HEK293 (cell line): ENCODE data around the gene OR52E2.

ENCODE experiments used
- CTCF ChIA-PET: fragments of 350-600 bp; formaldehyde crosslinking; extraction: SDS; loops from one replicate; lab custom pipeline; 2021; ENCODE audit warnings: antibody characterized with exemption; lab: Yijun Ruan, JAX
- POLR2A ChIA-PET: fragments of 300-600 bp; formaldehyde crosslinking; extraction: SDS; loops from one replicate; lab custom pipeline; 2020; ENCODE audit warnings: antibody characterized with exemption, inconsistent platforms; lab: Yijun Ruan, JAX
- H3K27ac ChIP-seq: fragments of 200-500 bp; sonication (Bioruptor generic); 2 replicates; pipeline ENCODE4 v1.5.1; 2014; ENCODE audit warnings: low read depth, low read length, control low read depth, inconsistent platforms; ENCODE audit errors: extremely low read depth
- H3K36me3 ChIP-seq, 2 experiments: fragments of 200-500 bp in 1 of 2; sonication (Bioruptor generic) in 1 of 2; 1 replicate in 1 of 2; 2 replicates in 1 of 2; pipeline ENCODE4 v1.5.1; 2014 to 2017; ENCODE audit warnings: inconsistent platforms in 2 of 2, low read length in 2 of 2; ENCODE audit not compliant: control insufficient read depth in 2 of 2, insufficient read depth in 1 of 2
- H3K4me1 ChIP-seq: fragments of 200-500 bp; sonication (Bioruptor generic); 2 replicates; pipeline ENCODE4 v1.5.1; 2014; ENCODE audit warnings: mild to moderate bottlenecking, low read length, inconsistent platforms; ENCODE audit not compliant: control insufficient read depth, insufficient read depth
- H3K4me3 ChIP-seq: 2 replicates; pipeline ENCODE4 v1.5.1; 2011; ENCODE audit warnings: low read depth, mild to moderate bottlenecking, control low read depth, low read length, moderate library complexity
- H3K9me3 ChIP-seq: fragments of 200-500 bp; sonication (Bioruptor generic); 2 replicates; pipeline ENCODE4 v1.5.1; 2014; ENCODE audit warnings: low read depth, low read length, inconsistent platforms; ENCODE audit not compliant: control insufficient read depth, insufficient read depth
- GFI1B ChIP-seq: fragments of 450-650 bp; formaldehyde crosslinking; IDR thresholded peaks from 2 replicates; pipeline ENCODE4 v1.5.1; 2016; ENCODE audit warnings: missing biosample characterization, missing genetic modification characterization
- SP2 ChIP-seq: fragments of 450-650 bp; formaldehyde crosslinking; IDR thresholded peaks from 2 replicates; pipeline ENCODE4 v1.5.1; 2016; ENCODE audit warnings: missing biosample characterization, missing genetic modification characterization
- SP3 ChIP-seq: fragments of 450-650 bp; formaldehyde crosslinking; IDR thresholded peaks from 2 replicates; pipeline ENCODE4 v1.5.1; 2016; ENCODE audit warnings: missing biosample characterization, missing genetic modification characterization
- YY1 ChIP-seq: fragments of 450-650 bp; formaldehyde crosslinking; IDR thresholded peaks from 2 replicates; pipeline ENCODE4 v1.5.1; 2018; ENCODE audit warnings: missing biosample characterization, missing genetic modification characterization
- ZBTB20 ChIP-seq: fragments of 450-650 bp; formaldehyde crosslinking; IDR thresholded peaks from 2 replicates; pipeline ENCODE4 v1.5.1; 2016; ENCODE audit warnings: missing biosample characterization, missing genetic modification characterization
- ZIC2 ChIP-seq: fragments of 450-650 bp; formaldehyde crosslinking; IDR thresholded peaks from 2 replicates; pipeline ENCODE4 v1.5.1; 2016; ENCODE audit warnings: missing biosample characterization, missing genetic modification characterization
- ZNF146 ChIP-seq: fragments of 450-650 bp; formaldehyde crosslinking; IDR thresholded peaks from 2 replicates; pipeline ENCODE4 v1.5.1; 2016; ENCODE audit warnings: missing biosample characterization, missing genetic modification characterization
- ZNF266 ChIP-seq: fragments of 450-650 bp; formaldehyde crosslinking; IDR thresholded peaks from 2 replicates; pipeline ENCODE4 v1.5.1; 2016; ENCODE audit warnings: missing biosample characterization, missing genetic modification characterization, low read depth
- ZNF335 ChIP-seq: fragments of 450-650 bp; formaldehyde crosslinking; conservative IDR thresholded peaks from 2 replicates; pipeline ENCODE4 v1.5.1; 2016; ENCODE audit warnings: missing biosample characterization, missing genetic modification characterization
- ZNF514 ChIP-seq: fragments of 450-650 bp; formaldehyde crosslinking; IDR thresholded peaks from 2 replicates; pipeline ENCODE4 v1.5.1; 2016; ENCODE audit warnings: missing biosample characterization, missing genetic modification characterization
- ZNF529 ChIP-seq: fragments of 450-650 bp; formaldehyde crosslinking; IDR thresholded peaks from 2 replicates; pipeline ENCODE4 v1.5.1; 2017; ENCODE audit warnings: missing genetic modification characterization, missing biosample characterization; ENCODE audit not compliant: insufficient replicate concordance
- ZNF530 ChIP-seq: fragments of 450-650 bp; formaldehyde crosslinking; IDR thresholded peaks from 2 replicates; pipeline ENCODE4 v1.5.1; 2016; ENCODE audit warnings: low read depth, missing biosample characterization, missing genetic modification characterization
- ZNF548 ChIP-seq: fragments of 450-650 bp; formaldehyde crosslinking; IDR thresholded peaks from 2 replicates; pipeline ENCODE4 v1.5.1; 2016; ENCODE audit warnings: missing biosample characterization, missing genetic modification characterization
- ZNF560 ChIP-seq: fragments of 450-650 bp; formaldehyde crosslinking; IDR thresholded peaks from 2 replicates; pipeline ENCODE4 v1.5.1; 2017; ENCODE audit warnings: missing biosample characterization, missing genetic modification characterization, borderline replicate concordance
- ZNF596 ChIP-seq: fragments of 450-650 bp; IDR thresholded peaks from 2 replicates; pipeline ENCODE4 v1.5.0; 2018; ENCODE audit warnings: missing biosample characterization, mild to moderate bottlenecking, missing genetic modification characterization, moderate library complexity
- ZNF621 ChIP-seq: fragments of 450-650 bp; formaldehyde crosslinking; IDR thresholded peaks from 2 replicates; pipeline ENCODE4 v1.5.1; 2017; ENCODE audit warnings: missing biosample characterization, missing genetic modification characterization
- ZNF658 ChIP-seq: fragments of 450-650 bp; formaldehyde crosslinking; IDR thresholded peaks from 2 replicates; pipeline ENCODE4; 2016; ENCODE audit warnings: missing biosample characterization, missing genetic modification characterization
- ZNF677 ChIP-seq: fragments of 450-650 bp; IDR thresholded peaks from 2 replicates; pipeline ENCODE4 v1.5.0; 2018; ENCODE audit warnings: missing biosample characterization, mild to moderate bottlenecking, missing genetic modification characterization, moderate library complexity
- ZNF843 ChIP-seq: fragments of 450-650 bp; formaldehyde crosslinking; IDR thresholded peaks from 2 replicates; pipeline ENCODE4 v1.5.1; 2016; ENCODE audit warnings: missing biosample characterization, missing genetic modification characterization
- TF ChIP-seq, protein P1 (sequence below): fragments of 450-650 bp; formaldehyde crosslinking; IDR thresholded peaks from 2 replicates; pipeline ENCODE4 v1.5.1; 2016; ENCODE audit warnings: missing biosample characterization, missing genetic modification characterization
- TF ChIP-seq, protein P2 (sequence below): fragments of 450-650 bp; formaldehyde crosslinking; conservative IDR thresholded peaks from 2 replicates; pipeline ENCODE4 v1.5.1; 2016; ENCODE audit warnings: low read depth, missing biosample characterization, missing genetic modification characterization
- TF ChIP-seq, protein P3 (sequence below): fragments of 450-650 bp; formaldehyde crosslinking; IDR thresholded peaks from 2 replicates; pipeline ENCODE4 v1.5.1; 2016; ENCODE audit warnings: missing biosample characterization, missing genetic modification characterization
- TF ChIP-seq, protein P4 (sequence below): fragments of 450-650 bp; formaldehyde crosslinking; IDR thresholded peaks from 2 replicates; pipeline ENCODE4 v1.5.1; 2017; ENCODE audit warnings: missing biosample characterization, missing genetic modification characterization

Gene OR52E2

DNA sequence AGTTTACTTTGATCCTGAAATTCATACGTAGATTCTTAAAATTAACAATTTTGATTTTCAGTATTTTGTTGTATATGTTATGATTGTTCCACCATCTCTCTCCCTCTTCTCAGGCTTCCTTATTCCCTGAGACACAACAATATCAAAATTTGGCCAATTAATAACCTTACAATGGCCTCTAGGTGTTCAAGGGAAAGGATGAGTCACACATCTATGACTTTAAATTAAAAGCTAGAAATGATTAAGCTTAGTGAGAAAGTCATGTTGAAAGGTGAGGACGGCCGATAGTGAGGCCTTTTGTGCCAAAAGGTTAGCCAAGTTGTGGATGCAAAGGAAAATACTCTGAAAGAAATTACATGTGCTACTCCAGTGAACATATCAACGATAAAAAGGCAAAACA, 18.6 kb downstream of the OR52E2 start (continued):
- TF ChIP-seq, protein P1, sequence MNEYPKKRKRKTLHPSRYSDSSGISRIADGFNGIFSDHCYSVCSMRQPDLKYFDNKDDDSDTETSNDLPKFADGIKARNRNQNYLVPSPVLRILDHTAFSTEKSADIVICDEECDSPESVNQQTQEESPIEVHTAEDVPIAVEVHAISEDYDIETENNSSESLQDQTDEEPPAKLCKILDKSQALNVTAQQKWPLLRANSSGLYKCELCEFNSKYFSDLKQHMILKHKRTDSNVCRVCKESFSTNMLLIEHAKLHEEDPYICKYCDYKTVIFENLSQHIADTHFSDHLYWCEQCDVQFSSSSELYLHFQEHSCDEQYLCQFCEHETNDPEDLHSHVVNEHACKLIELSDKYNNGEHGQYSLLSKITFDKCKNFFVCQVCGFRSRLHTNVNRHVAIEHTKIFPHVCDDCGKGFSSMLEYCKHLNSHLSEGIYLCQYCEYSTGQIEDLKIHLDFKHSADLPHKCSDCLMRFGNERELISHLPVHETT (tag by site-specific recombination), result no peak
- TF ChIP-seq YY1, result no peak
- TF ChIP-seq ZNF335, result no peak
- TF ChIP-seq, protein P2, sequence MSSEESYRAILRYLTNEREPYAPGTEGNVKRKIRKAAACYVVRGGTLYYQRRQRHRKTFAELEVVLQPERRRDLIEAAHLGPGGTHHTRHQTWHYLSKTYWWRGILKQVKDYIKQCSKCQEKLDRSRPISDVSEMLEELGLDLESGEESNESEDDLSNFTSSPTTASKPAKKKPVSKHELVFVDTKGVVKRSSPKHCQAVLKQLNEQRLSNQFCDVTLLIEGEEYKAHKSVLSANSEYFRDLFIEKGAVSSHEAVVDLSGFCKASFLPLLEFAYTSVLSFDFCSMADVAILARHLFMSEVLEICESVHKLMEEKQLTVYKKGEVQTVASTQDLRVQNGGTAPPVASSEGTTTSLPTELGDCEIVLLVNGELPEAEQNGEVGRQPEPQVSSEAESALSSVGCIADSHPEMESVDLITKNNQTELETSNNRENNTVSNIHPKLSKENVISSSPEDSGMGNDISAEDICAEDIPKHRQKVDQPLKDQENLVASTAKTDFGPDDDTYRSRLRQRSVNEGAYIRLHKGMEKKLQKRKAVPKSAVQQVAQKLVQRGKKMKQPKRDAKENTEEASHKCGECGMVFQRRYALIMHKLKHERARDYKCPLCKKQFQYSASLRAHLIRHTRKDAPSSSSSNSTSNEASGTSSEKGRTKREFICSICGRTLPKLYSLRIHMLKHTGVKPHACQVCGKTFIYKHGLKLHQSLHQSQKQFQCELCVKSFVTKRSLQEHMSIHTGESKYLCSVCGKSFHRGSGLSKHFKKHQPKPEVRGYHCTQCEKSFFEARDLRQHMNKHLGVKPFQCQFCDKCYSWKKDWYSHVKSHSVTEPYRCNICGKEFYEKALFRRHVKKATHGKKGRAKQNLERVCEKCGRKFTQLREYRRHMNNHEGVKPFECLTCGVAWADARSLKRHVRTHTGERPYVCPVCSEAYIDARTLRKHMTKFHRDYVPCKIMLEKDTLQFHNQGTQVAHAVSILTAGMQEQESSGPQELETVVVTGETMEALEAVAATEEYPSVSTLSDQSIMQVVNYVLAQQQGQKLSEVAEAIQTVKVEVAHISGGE (tag by site-specific recombination), result no peak
- no peak for TF ChIP-seq ZIC2 (tag by site-specific recombination)
- no peak for TF ChIP-seq ZNF548 (tag by site-specific recombination)
- no peak for TF ChIP-seq ZNF529 (tag by site-specific recombination)
- no peak for TF ChIP-seq ZNF677 (tag by site-specific recombination)

DNA sequence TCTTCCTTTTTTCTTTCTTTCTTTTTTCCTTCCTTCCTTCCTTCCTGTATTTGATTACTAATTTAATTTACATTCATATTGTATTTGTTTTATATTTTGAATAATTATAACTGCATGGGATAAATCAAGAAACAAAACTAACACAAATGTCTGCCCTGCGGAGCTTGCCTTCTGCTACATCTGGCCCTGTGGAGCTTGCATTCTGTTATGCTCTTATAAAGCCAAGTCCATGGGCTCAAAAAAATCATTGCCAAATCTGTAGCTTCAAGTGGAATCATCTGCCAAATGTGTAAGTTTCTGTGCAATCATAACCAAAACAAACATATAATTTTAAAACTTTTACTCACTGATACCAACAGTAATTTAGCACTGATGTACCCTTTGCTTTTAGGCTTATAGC, 21.1 kb downstream of the OR52E2 start:
- Histone ChIP-seq H3K36me3 (no peaks in the 10 kb centered on the region), H3K4me3 (no peak overlapping the region), H3K9me3 (no peaks in the 10 kb centered on the region), H3K4me1 (no peaks in the 10 kb centered on the region), H3K27ac (no peak overlapping the region)
- POLR2A ChIA-PET, result no interaction called here
- TF ChIP-seq, protein P3, sequence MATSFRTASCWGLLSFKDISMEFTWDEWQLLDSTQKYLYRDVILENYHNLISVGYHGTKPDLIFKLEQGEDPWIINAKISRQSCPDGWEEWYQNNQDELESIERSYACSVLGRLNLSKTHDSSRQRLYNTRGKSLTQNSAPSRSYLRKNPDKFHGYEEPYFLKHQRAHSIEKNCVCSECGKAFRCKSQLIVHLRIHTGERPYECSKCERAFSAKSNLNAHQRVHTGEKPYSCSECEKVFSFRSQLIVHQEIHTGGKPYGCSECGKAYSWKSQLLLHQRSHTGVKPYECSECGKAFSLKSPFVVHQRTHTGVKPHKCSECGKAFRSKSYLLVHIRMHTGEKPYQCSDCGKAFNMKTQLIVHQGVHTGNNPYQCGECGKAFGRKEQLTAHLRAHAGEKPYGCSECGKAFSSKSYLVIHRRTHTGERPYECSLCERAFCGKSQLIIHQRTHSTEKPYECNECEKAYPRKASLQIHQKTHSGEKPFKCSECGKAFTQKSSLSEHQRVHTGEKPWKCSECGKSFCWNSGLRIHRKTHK (tag by site-specific recombination), result no peak
- TF ChIP-seq ZNF596 (tag by site-specific recombination), result no peak
- no peak for TF ChIP-seq ZNF843 (tag by site-specific recombination)
- TF ChIP-seq ZNF266 (tag by site-specific recombination), result no peak
- TF ChIP-seq, protein P4, sequence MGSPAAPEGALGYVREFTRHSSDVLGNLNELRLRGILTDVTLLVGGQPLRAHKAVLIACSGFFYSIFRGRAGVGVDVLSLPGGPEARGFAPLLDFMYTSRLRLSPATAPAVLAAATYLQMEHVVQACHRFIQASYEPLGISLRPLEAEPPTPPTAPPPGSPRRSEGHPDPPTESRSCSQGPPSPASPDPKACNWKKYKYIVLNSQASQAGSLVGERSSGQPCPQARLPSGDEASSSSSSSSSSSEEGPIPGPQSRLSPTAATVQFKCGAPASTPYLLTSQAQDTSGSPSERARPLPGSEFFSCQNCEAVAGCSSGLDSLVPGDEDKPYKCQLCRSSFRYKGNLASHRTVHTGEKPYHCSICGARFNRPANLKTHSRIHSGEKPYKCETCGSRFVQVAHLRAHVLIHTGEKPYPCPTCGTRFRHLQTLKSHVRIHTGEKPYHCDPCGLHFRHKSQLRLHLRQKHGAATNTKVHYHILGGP (tag by site-specific recombination), result no peak
- no peak for TF ChIP-seq ZNF658 (tag by site-specific recombination)
- CTCF ChIA-PET, result interaction anchor here (0.7 kb wide), 1 partner anchor 14 kb away, joined by 8 read pairs; no protein-coding TSS in a partner anchor

DNA sequence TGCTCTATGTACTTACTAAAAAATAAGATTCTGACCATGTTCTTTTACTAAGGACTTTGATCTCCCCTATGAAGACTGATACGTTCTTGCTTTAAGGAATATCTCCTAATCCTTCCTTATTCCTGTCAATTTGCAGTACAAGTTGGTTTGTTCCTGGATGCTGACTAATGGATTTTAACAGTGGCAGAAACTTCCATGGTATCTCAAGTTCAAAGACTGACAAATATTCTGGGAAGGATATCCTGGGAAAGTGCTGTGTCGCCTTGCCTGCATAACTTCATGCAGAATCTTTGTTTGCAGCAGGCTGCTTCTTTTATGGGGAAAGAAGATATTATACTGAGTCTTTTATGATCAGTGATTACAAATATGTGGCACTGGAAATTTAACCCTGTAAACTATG, 21.5 kb downstream of the OR52E2 start:
- no peaks in the 10 kb centered on the region for H3K4me1 ChIP-seq
- TF ChIP-seq SP2 (tag by site-specific recombination), result no peak
- TF ChIP-seq GFI1B (tag by site-specific recombination), result no peak
- TF ChIP-seq ZNF560 (tag by site-specific recombination), result no peak
- no peak for TF ChIP-seq ZNF621 (tag by site-specific recombination)
- TF ChIP-seq, protein P4 (tag by site-specific recombination), result no peak
- TF ChIP-seq ZNF596 (tag by site-specific recombination), result no peak
- no peak for TF ChIP-seq ZBTB20
- no peak for TF ChIP-seq ZNF514
- no peak for TF ChIP-seq ZNF658 (tag by site-specific recombination)
- TF ChIP-seq ZNF530 (tag by site-specific recombination), result no peak
- TF ChIP-seq ZNF548 (tag by site-specific recombination), result no peak
- TF ChIP-seq SP3 (tag by site-specific recombination), result no peak
- no peak for TF ChIP-seq ZNF146
- TF ChIP-seq, all 188 proteins: peak for 0
- H3K9me3 ChIP-seq, result no peaks in the 10 kb centered on the region
- no peak overlapping the region for H3K27ac ChIP-seq
- H3K4me3 ChIP-seq, result no peak overlapping the region
- H3K36me3 ChIP-seq, result no peaks in the 10 kb centered on the region
- CTCF ChIA-PET, result interaction anchor here (0.7 kb wide), 1 partner anchor 14 kb away, joined by 8 read pairs; no protein-coding TSS in a partner anchor
- POLR2A ChIA-PET, result no interaction called here
